Activated CD4-positive, alpha-beta T cell treated with anti-CD3 and anti-CD28 coated beads, Interleukin-2, amount 10 ng/mL, durations not matched to agents 24 days and 14 days (primary cell): Measurements from ENCODE around the gene NKAIN2. TPM values are rescaled to one million over a fixed set of nuclear protein-coding genes. Genes with fewer than 3 reads are reported as not detected.

ENCODE experiments used
- DNase-seq: peaks from one replicate; pipeline ENCODE4 v3.0.0; 2022
- H3K27ac Mint-ChIP-seq: one replicate; pipeline ENCODE4 v1.8.0; 2022; ENCODE audit warnings: mild to moderate bottlenecking, mixed read lengths
- H3K27me3 Mint-ChIP-seq: one replicate; pipeline ENCODE4 v1.8.0; 2022; ENCODE audit warnings: mixed read lengths
- H3K36me3 Mint-ChIP-seq: one replicate; pipeline ENCODE4 v1.8.0; 2022; ENCODE audit warnings: low read depth, mild to moderate bottlenecking, mixed read lengths
- H3K4me1 Mint-ChIP-seq: one replicate; pipeline ENCODE4 v1.8.0; 2021; ENCODE audit warnings: mixed read lengths
- H3K4me3 Mint-ChIP-seq: one replicate; pipeline ENCODE4 v1.8.0; 2022; ENCODE audit warnings: mild to moderate bottlenecking, moderate library complexity, mixed read lengths
- H3K9me3 Mint-ChIP-seq: one replicate; pipeline ENCODE4 v1.8.0; 2021; ENCODE audit warnings: mixed read lengths
- intact Hi-C: fragments of 100-400 bp; cut with micrococcal nuclease; formaldehyde crosslinking; loops from one replicate; pipeline ENCODE4 v1.15.1; 2023
- total RNA-seq: library from RNA; stranded (reverse); gene quantifications from 2 replicates; pipeline ENCODE4 v1.2.3, GENCODE V29; 2022

NKAIN2 gene
- total RNA-seq, 1 donor from 2014 or later: not detected

GRCh38 chr6:123925350-123925749 lies 121.7 kb downstream of the NKAIN2 start:
- H3K9me3 Mint-ChIP-seq: peaks cover 3% of the 10 kb centered on the region
- H3K27ac Mint-ChIP-seq: no peak overlapping the region
- H3K36me3 Mint-ChIP-seq: no peaks in the 10 kb centered on the region
- no peak overlapping the region for H3K4me3 Mint-ChIP-seq
- no peaks in the 10 kb centered on the region for H3K4me1 Mint-ChIP-seq
- intact Hi-C loops: no loop called here
- no peak for DNase-seq
- no peaks in the 10 kb centered on the region for H3K27me3 Mint-ChIP-seq

DNA sequence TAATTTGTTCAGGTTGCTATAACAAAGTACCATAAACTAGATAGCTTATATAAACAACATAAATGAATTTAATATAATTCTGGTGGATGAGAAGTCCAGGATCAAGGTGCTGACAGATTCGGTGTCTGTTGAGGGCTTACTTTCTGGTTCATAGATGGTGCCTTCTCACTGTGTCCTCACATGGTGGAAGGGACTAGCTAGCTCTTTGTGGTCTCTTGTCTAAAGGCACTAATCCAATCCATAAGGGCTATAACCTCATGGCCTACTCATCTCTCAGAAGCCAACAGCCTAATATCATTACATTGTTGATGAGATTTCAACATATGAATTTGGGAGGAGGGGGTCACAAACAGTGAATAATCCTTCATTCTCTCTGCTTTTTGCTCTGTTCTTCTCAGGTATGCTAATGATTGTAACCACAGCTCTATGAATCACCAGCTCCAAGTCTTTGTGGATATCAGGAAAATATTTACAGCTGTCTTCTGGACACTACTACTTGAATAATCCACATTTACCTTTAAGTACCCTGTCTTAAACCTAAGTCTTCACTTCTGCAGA lies 122.3 kb downstream of the NKAIN2 start:
- no peaks in the 10 kb centered on the region for H3K4me1 Mint-ChIP-seq
- no peaks in the 10 kb centered on the region for H3K27me3 Mint-ChIP-seq
- no peaks in the 10 kb centered on the region for H3K36me3 Mint-ChIP-seq
- no peak overlapping the region for H3K27ac Mint-ChIP-seq
- no peak overlapping the region for H3K4me3 Mint-ChIP-seq
- intact Hi-C loops: no loop called here
- DNase-seq: no peak
- peaks cover 3% of the 10 kb centered on the region for H3K9me3 Mint-ChIP-seq

DNA sequence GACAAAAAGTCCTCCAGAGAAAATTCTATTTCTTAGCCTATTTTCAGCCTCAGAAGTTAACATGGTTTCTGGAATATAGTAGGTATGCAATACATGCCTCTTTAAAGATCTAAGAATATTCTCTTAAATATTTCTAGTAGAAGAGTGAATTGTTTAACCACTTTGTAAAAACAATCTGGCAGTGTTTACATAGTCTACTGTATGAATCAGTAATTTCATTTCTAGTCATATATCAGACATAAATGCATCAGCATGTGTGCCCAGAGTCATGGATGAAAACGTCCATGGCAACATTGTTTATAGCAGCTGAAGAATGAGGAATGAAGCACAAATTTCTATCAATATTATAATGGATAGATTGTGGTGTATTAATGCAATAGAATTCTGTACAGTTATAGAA lies 124.9 kb downstream of the NKAIN2 start:
- peaks cover 3% of the 10 kb centered on the region for H3K9me3 Mint-ChIP-seq
- no peaks in the 10 kb centered on the region for H3K4me1 Mint-ChIP-seq
- no peaks in the 10 kb centered on the region for H3K27me3 Mint-ChIP-seq
- intact Hi-C loops: no loop called here
- H3K27ac Mint-ChIP-seq: no peak overlapping the region
- H3K4me3 Mint-ChIP-seq: no peak overlapping the region
- H3K36me3 Mint-ChIP-seq: no peaks in the 10 kb centered on the region
- DNase-seq: no peak

DNA sequence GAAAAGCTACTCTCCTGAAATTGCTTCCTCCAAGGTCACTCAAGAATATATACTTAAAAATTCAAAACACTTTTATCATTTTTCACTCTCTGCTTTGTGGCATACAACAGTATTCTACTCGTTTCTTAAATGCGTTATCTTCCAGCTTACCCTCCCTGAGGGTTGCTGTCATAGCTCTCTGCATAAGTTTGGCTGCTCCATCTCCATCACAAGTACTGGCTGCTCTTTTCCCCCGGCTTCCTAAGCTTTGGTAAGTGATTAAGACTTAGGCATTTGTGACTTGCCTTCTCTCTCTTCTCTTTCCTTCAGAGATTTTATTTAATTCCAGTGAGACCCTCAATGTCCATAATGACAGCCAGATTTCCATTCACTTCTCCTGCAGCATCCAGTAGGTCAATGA lies 128.3 kb downstream of the NKAIN2 start:
- Mint-ChIP-seq H3K4me1 (no peaks in the 10 kb centered on the region), H3K36me3 (no peaks in the 10 kb centered on the region), H3K9me3 (peaks cover 3% of the 10 kb centered on the region), H3K4me3 (no peak overlapping the region), H3K27me3 (no peaks in the 10 kb centered on the region), H3K27ac (no peak overlapping the region)
- DNase-seq: no peak
- intact Hi-C loops: no loop called here

DNA sequence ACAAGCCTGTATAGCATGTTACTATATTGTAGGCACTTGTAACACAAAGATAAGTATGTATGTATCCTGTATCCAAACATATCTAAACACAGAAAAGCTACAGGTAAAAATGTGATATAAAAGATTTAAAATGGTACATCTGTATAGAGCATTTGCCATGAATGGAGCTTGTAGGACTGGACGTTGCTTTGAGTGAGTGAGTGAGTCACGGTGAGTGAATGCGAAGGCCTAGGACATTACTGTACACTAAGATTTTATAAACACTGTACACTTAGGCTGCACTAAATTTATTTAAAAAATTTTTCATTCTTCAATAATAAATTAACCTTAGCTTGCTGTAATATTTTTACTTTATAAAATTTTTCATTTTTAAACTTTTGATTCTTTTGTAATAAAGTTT lies 136.9 kb downstream of the NKAIN2 start:
- DNase-seq: no peak

DNA sequence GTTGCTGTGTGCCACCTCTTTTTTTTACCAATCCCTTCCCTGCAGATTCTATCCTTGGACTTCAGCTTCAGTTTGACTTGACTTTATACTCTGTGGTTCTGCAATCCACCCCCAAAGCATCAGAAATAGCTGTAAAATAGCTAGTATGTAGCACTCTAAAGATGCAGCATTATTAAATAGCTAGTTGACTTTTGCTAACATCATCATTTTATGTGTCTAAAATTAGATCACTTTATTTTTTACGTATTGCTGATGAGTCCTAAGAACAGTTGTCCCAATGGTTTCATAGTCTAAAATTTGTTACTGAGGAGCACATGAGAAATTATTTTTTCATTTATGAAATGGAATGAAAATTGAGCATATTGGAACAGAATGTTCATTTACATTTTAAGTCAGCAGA lies 138.2 kb downstream of the NKAIN2 start:
- Mint-ChIP-seq H3K4me1 (no peaks in the 10 kb centered on the region), H3K27me3 (no peaks in the 10 kb centered on the region), H3K36me3 (no peaks in the 10 kb centered on the region), H3K4me3 (no peak overlapping the region), H3K9me3 (no peaks in the 10 kb centered on the region), H3K27ac (no peak overlapping the region)
- intact Hi-C loops: no loop called here
- no peak for DNase-seq

More for the DNA sequence above, 136.9 kb downstream of the NKAIN2 start:
- intact Hi-C loops: no loop called here
- H3K27ac Mint-ChIP-seq: no peak overlapping the region
- no peaks in the 10 kb centered on the region for H3K36me3 Mint-ChIP-seq
- no peaks in the 10 kb centered on the region for H3K4me1 Mint-ChIP-seq
- no peaks in the 10 kb centered on the region for H3K27me3 Mint-ChIP-seq
- no peak overlapping the region for H3K4me3 Mint-ChIP-seq
- no peaks in the 10 kb centered on the region for H3K9me3 Mint-ChIP-seq

DNA sequence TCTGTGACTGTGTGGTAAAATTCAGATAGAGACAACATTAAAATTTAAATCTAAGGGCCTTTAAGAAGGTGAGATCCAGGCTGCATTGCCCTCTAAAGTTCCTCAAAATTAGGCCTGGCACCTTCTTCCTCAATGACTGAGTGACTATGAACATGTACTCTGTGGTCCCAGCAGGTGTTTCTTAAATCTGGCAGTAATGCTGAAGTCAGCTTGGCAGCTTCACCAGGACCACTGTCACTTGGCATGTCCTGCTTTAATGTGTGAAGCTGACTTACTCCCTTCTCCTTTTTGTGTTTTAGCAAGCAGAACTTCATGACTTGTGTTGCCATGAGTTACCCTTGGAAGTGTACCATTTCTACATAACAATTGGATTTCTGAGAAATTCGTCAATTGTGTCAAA lies 141.7 kb downstream of the NKAIN2 start:
- Mint-ChIP-seq H3K4me3 (no peak overlapping the region), H3K27me3 (no peaks in the 10 kb centered on the region), H3K27ac (no peak overlapping the region), H3K9me3 (no peaks in the 10 kb centered on the region), H3K36me3 (no peaks in the 10 kb centered on the region), H3K4me1 (no peaks in the 10 kb centered on the region)
- intact Hi-C loops: no loop called here
- DNase-seq: no peak

- Mint-ChIP-seq H3K9me3 (no peaks in the 10 kb centered on the region), H3K27ac (no peak overlapping the region), H3K4me3 (no peak overlapping the region), H3K4me1 (no peaks in the 10 kb centered on the region), H3K27me3 (no peaks in the 10 kb centered on the region), H3K36me3 (no peaks in the 10 kb centered on the region)
- no peak for DNase-seq
- intact Hi-C loops: no loop called here
Measured at GRCh38 chr6:123953920-123954319, 150.3 kb downstream of the NKAIN2 start.

GRCh38 chr6:123956492-123957139 lies 153.0 kb downstream of the NKAIN2 start:
- H3K4me3 Mint-ChIP-seq: no peak overlapping the region
- no peak for DNase-seq
- no peaks in the 10 kb centered on the region for H3K27me3 Mint-ChIP-seq
- H3K9me3 Mint-ChIP-seq: no peaks in the 10 kb centered on the region
- no peaks in the 10 kb centered on the region for H3K36me3 Mint-ChIP-seq
- no peaks in the 10 kb centered on the region for H3K4me1 Mint-ChIP-seq
- H3K27ac Mint-ChIP-seq: no peak overlapping the region
- intact Hi-C loops: no loop called here

- H3K27me3 Mint-ChIP-seq: no peaks in the 10 kb centered on the region
- H3K4me1 Mint-ChIP-seq: no peaks in the 10 kb centered on the region
- intact Hi-C loops: no loop called here
- H3K36me3 Mint-ChIP-seq: no peaks in the 10 kb centered on the region
- H3K4me3 Mint-ChIP-seq: no peak overlapping the region
- DNase-seq: no peak
- no peak overlapping the region for H3K27ac Mint-ChIP-seq
- no peaks in the 10 kb centered on the region for H3K9me3 Mint-ChIP-seq
Measured at GRCh38 chr6:123962508-123962907, 158.8 kb downstream of the NKAIN2 start.

- DNase-seq: no peak
- Mint-ChIP-seq H3K4me1 (no peaks in the 10 kb centered on the region), H3K27me3 (no peaks in the 10 kb centered on the region), H3K27ac (no peak overlapping the region), H3K9me3 (no peaks in the 10 kb centered on the region), H3K4me3 (no peak overlapping the region), H3K36me3 (no peaks in the 10 kb centered on the region)
- intact Hi-C loops: no loop called here
Measured at GRCh38 chr6:123965894-123966293, 162.2 kb downstream of the NKAIN2 start.

DNA sequence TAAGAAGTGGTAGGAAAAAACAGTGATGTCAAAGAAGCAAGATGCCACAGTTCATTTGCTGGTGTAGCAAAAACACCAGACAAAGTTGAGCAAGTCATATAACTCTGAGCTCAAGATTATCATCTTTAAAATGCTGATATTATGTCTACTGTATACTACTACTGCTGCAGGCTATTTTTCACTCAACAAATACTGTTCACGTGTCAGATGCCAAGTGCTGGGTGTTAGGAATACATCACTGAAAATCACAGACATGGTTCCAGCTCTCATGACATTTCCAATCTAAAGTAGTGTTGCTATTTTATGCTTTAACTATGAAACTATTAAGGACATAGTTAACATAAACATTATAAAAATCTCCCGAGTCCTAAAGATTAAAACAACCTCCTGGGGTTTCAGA lies 163.0 kb downstream of the NKAIN2 start:
- Mint-ChIP-seq H3K27me3 (no peaks in the 10 kb centered on the region), H3K4me3 (no peak overlapping the region), H3K27ac (no peak overlapping the region), H3K36me3 (no peaks in the 10 kb centered on the region), H3K9me3 (no peaks in the 10 kb centered on the region), H3K4me1 (no peaks in the 10 kb centered on the region)
- intact Hi-C loops: no loop called here
- DNase-seq: no peak

DNA sequence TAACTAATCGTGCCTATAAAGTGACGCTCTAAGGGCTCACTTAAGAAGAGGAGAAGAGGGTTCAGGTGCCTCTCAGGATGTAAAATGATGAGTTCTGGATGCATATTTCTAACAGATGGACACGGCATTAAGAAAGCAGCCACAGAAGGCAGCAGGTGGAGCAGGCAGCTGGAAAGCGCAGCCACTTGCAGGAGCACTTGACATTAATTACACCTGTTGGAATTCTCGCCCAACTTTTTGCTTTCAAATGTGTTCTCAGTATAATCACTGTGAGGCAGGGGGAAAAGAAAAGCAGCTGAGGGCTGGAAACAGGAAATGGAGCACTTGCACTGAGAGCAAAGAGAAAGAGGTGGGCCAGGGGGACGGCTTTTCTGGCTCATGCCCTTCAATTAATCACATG lies 164.2 kb downstream of the NKAIN2 start:
- Mint-ChIP-seq H3K27me3 (no peaks in the 10 kb centered on the region), H3K27ac (no peak overlapping the region), H3K4me3 (no peak overlapping the region), H3K9me3 (no peaks in the 10 kb centered on the region), H3K36me3 (no peaks in the 10 kb centered on the region), H3K4me1 (no peaks in the 10 kb centered on the region)
- intact Hi-C loops: no loop called here
- DNase-seq: no peak

- H3K36me3 Mint-ChIP-seq: no peaks in the 10 kb centered on the region
- H3K4me3 Mint-ChIP-seq: no peak overlapping the region
- intact Hi-C loops: no loop called here
- H3K27me3 Mint-ChIP-seq: no peaks in the 10 kb centered on the region
- H3K4me1 Mint-ChIP-seq: no peaks in the 10 kb centered on the region
- H3K27ac Mint-ChIP-seq: no peak overlapping the region
- DNase-seq: no peak
- no peaks in the 10 kb centered on the region for H3K9me3 Mint-ChIP-seq
Measured at GRCh38 chr6:123972600-123973294, 169.1 kb downstream of the NKAIN2 start.
